Hematopoietic multipotent progenitor cell (in vitro differentiated cells): ENCODE results near the gene LMBR1. TPM values are rescaled to one million over a fixed set of nuclear protein-coding genes. Genes with fewer than 3 reads are reported as not detected.
"Not testable (repeated sequence)": the region's sequence is repeated elsewhere in the genome, so short reads cannot be mapped to it uniquely, and the experiment has no call there.

Source experiments
- DNase-seq, 3 donors: peaks; one replicate each; pipeline ENCODE4 v3.0.0-alpha.2; 2011 to 2015; ENCODE audit warnings: low read depth in 2 of 3, low spot score in 2 of 3
- small RNA-seq: library from RNA; depleted of rRNA; stranded (forward); fragments of <200 nt; gene quantifications from one replicate; pipeline ENCODE3, GENCODE V24; 2012
- total RNA-seq: library from RNA; depleted of rRNA; stranded (reverse); fragments of >200 nt; gene quantifications from one replicate; pipeline ENCODE4 v1.2.3, GENCODE V29; 2012

The LMBR1 gene
- total RNA-seq, 1 donor = 76.2 TPM

DNA sequence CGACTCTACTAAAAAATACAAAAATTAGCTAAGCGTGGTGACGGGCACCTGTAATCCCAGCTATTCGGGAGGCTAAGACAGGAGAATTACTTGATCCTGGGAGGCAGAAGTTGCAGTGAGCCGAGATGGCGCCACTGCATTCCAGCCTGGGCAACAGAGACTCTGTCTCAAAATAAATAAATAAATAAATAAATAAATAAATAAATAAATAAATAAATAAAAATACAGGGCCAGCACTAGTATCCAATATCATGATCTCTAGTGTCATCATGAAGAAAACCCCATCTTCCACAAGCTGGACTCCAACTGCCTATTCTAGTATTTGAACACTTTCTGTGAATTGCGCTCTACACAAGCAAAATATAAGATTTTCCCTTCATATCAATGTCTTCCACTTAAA lies 255.9 kb downstream of the LMBR1 start:
- DNase-seq = not testable (repeated sequence)

DNA sequence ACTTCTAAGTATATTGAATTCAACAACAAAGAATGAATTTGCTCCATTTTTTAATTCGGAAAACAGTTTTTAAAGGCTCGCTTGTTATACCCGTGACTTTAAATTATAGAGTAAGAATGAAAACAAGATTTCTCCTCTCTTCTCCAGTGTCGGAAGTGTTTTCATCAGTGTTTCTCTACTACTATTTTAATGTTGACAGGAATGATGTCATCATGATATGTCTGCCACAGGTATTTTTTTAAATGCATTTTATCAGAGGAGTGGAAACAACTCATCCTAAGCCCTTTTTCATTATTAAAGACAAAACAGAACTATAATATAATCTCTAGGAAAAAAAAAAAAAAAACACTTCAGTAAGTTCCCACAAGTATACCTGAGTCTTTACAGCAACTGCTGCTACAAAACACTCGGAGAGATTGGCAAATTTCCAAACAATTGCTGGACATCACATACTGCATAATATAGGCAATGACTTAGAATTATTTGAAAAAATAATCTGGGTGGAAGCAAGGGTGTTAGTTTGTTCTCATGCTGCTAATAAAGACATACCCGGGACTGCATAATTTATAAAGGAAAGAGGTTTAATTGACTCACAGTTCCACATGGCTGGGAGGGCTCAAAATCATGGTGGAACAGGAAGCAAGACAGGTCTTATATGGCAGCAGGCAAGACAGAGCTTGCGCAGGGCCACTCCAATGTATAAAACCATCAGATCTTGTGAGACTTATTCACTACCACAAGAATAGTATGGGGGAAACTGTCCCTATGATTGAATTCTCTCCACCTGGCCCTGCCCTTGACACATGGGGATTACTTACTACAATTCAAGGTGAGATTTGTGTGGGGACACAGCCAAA lies 257.2 kb downstream of the LMBR1 start:
- no peak for DNase-seq

DNA sequence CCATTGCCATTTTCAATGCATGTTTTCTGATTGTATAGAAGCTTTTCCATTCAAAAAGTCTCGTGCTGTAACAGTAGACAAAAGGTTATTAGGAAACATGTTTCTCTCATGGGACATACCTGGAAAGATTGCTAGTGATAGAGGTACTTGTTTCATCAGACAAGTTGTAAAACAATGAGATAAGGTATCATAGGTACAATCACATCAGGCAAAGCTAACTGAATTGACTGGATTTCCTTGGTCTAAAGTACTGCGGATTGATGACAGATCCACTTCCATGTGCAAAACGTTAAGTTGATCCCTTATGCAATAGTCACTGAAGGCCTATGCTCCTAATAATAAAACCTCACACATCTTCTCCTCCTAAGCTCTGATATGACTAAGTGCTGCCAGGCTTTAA lies 258.9 kb downstream of the LMBR1 start:
- no peak for DNase-seq

DNA sequence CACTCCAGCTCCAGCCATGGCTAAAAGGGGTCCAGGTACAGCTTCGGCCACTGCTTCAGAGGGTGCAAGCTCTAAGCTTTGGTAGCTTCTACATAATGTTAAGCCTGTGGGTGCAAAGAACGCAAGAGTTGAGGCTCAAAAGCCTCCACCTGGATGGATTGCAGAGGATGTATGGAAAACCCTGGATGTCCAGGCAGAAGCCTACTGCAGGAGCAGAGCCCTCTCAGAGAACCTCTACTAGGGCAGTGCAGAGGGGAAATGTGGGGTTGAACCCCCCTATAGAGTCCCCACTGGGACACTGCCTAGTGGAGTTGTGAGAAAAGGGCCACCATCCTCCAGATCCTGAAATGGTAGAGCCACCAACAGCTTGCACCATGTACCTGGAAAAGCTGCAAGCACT lies 263.1 kb downstream of the LMBR1 start:
- no peak for DNase-seq

DNA sequence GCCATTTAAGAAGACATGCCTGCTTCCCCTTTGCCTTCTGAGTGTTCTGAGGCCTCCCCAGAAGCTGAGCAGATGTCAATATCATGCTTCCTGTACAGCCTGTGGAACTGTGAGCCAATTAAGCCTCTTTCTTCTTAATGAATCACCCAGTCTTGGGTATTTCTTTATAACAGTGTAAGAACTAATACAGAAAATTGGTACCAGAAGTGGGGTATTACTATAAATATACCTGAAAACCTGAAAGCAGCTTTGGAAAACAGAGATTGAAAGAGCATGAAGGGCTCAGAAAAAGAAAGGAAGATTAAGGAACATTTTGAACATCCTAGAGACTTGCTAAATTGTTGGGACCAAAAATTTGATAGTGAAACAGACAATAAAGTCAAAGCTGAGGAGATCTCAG lies 264.4 kb downstream of the LMBR1 start:
- no peak for DNase-seq

Small RNAs within 50 kb of the gene (small RNA-seq; reads per million reads assigned to genes)
- gene RNU4-31P = not detected

Other genes starting within 250 kb of the LMBR1 start
- gene NOM1, start 56.5 kb upstream of the LMBR1 start, total RNA-seq = 11.6 TPM
- not detected for gene MNX1, start 117.5 kb upstream of the LMBR1 start, total RNA-seq
- gene UBE3C, start 245.7 kb upstream of the LMBR1 start, total RNA-seq = 24.8 TPM